ENCODE data around the gene NECTIN2.
A peak's percentile ranks its signal among the peaks of the same experiment; 100 is the strongest.

NECTIN2 gene

DNA sequence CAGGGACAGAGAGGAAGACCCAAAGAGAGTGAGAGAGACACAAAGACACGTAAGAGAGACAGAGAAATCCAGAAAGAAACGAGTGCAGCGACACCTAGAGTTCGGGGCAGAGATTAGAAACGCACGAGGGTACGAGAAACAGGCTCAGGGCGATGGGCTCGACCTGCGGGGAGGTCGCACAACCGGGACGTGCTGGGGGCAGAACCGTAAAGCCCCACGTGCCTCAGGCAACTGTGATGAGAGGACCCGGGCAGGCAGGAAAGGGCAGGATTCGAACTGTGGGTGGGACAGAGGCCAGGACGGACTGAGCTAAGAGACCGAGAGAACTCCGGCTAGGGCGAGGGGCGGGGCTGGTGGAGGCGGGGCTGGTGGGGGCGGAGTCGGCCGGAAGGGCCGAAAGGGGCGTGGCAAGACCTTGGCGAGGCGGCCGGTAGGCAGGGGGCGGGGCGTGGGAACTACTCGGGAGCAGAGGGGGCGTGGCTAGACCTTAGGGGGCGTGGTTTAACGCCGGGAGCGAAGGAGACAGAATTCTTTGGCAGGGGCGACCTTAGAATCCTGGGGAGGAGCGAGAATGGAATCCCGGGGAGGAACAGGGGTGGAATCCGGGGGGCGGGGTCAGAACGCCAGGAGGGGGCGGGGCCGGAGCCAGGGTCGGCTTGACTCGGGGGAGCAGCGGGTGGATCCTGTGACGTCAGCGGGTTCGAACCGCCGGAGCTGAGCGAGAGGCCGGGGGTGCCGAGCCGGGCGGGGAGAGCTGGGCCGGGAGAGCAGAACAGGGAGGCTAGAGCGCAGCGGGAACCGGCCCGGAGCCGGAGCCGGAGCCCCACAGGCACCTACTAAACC is at the start of gene NECTIN2:
NECTIN2 (plus strand) TSS at position 686 of the 843 bp plus-strand sequence. CDS start 229 bp downstream, outside the sequence.
- DNase-seq (ENCODE audit: low read depth in 1 of 2, low spot score in 1 of 2): peak; percentile 35 to 61

DNA sequence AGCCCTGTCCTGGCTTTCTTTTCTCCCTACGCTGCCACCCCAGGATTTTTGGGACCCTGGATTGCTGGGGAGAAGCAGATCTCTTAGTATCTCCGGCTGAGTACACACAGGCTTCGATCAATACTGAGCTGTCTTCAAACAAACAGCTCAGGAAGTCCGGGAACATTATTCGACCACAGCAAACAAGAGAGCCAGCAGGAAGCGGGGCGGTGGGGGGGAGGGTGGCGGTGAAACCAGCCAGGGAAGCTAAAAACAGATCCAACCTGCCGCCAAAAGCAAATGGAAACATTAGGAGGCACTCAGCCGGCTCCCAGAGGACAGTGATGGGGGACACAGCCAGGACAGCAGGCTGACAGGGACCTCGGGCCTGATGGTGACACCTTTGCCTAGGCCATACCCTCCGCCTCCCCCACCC is 49.4 kb upstream of the NECTIN2 start:
- peak in 1 of 2 donors; percentile 17 for DNase-seq (ENCODE audit: low read depth in 1 of 2, low spot score in 1 of 2)

DNA sequence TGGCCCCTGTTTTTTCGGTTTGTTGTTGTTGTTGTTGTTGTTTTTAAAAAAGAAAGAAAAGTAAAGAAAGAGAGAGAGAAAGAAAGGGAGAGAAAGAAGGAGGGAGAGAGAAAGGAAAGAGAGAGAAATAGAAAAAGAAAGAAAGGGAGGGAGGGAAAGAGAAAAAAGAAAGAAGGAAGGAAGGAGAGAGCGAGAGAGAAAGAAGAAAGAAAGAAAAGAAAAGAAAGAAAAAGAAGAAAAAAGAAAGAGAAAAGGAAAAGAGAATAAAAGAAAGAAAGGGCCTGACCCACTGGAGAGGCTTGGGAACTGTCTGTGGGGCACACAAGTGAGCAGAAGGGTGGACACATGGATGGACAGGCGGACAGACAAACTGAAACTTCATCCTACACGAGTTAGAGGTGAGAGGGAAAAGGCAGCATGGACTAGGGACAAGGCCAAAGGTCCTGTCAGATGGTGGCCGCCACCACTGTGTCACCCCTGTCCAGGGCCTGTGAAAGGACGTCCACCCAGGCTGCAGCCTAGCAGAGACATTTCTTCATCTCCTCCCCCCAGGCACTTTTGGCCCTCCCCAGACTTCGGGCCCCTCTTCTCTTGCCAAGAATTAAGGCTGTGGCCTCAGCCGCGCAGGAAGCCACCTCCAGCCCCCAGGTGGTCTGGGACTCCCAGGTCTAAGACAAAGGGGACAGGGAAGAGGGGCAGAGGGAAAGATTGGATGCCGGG is 46.3 kb upstream of the NECTIN2 start:
- DNase-seq (ENCODE audit: low read depth in 1 of 2, low spot score in 1 of 2): no peak

DNA sequence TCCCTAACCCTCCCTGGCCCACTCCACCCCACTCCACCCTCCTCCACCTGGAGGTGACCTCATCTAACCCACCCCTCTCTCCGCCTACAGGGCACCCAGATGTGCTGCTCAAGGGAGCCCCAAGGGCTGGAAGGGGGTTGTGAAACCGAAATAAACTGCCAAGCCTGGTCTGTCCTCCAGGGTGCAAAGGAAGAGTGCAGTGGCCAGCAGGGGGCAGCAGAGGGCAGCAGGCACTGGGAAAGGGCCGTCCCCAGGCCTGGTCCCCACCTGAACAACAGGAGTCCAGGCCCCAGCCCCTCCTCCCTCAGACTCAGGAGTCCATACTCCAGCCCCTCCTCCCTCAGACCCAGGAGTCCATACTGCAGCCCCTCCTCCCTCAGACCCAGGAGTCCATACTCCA is 45.6 kb upstream of the NECTIN2 start:
- peak; percentile 70 to 80 for DNase-seq (ENCODE audit: low read depth in 1 of 2, low spot score in 1 of 2)

DNA sequence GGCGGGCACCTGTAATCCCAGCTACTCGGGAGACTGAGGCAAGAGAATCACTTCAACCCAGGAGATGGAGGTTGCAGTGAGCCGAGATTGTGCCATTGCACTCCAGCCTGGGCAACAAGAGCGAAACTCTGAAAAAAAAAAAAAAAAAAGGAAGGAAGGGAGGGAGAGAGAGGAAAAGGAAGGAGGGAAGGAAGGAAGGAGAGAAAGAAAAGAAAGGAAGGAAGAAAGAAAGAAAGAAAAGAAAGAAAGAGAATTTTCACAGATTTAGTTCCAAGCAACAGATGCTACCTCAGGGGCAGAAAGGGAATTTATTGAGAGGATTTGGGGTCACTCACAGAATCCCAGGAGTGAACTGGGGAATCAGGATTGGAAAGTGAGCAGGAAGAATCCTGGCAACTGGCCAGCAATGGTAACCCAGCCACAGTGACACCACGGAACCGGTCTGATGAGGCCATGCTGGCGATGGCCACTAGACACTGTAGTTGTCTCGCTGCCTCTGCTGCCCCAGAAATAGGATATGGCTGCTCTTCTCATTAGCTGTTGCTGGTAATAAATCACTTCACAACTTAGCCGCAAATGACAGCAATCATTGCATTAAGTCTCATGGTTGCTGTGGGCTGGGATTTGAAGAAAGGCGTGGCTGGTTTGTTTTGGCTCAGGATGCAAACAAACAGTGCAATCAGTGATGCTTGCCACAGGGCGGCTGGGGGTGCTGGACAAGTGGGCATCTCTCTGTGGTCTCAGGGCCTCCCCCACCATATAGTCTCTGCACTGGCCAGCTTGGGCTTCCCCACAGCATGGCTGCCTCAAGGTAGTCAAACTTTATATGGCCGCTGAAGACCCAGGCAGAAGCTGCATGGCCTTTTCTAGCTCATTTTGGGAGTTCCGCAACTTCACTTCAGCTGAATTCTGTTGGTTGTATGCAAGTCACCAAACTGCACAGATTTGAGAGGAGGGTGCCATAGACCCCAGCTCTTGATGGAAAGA is 42.4 kb upstream of the NECTIN2 start:
- DNase-seq (ENCODE audit: low read depth in 1 of 2, low spot score in 1 of 2): no peak

DNA sequence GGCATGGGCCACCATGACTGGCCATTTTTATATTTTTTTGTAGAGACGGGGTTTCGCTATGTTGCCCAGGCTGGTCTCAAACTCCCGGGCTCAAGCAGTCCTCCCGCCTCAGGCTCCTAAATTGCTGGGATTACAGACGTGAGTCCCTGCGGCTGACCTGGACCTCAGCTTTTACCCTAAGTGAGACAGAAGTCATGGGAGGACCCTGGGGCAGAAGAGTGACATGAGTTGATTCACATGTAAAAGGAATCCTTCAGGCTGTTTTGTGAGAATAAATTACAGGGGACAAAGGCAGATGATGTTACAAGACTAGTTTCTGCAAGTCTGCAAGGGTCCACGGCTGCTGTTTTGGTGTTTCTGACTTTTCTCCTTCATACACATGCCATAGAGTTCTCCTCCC is 39.8 kb upstream of the NECTIN2 start:
- no peak for DNase-seq (ENCODE audit: low read depth in 1 of 2, low spot score in 1 of 2)

DNA sequence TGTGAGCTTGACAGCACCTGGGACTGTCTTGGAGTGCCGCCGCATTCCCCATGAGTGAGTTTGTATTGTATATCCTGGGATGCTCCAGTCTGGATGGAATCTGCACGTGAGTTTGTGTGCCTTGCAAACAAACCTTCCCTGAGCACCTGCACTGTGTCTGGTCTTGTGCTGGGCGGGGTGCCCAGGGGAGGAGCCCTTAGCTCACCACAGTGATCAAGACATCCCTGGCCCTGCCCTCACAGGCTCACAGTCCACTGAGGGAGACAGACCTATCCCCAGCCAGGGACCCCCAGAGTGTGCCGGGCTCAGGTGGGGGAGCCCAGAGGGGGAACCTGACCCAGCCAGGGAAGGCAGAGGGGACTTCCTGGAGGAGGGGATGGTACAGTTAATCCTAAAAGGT is 38.9 kb upstream of the NECTIN2 start:
- no peak for DNase-seq (ENCODE audit: low read depth in 1 of 2, low spot score in 1 of 2)

DNA sequence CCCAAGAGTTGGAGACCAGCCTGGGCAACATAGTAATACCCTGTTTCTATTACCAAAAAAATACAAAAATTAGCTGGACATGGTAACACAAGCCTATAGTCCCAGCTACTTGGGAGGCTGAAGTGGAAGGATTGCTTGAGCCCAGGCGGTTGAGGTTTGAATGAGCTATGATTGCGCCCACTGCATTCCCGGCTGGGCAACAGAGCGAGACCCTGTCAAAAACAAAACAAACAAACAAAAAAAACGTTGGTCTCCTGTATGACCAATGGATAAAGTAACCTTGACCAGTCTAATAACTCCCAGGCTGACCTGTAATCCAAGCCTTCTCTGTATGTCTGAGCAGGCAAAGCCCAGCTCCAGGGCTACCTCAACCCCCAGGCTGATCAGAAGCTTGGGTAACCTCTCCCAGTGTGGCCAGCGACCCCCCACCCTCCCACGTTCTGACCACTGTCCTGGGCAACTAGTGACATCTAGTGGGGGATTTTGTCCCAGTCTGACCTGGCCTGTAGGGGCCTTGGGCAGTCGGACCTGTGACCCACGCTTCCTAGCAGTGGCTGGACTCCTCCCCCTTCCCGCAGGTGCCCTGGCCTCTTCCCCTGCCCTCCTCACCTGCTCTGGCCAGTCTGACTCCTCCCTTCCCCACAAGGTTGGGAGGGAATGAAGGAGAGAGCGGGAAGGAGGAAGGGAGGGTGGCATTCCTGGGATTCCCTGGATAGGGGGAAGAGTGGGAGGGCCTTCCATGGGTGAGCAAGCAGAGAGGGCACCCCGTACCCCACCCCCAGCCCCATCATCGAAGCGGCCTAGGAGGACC is 38.2 kb upstream of the NECTIN2 start:
- no peak for DNase-seq (ENCODE audit: low read depth in 1 of 2, low spot score in 1 of 2)

DNA sequence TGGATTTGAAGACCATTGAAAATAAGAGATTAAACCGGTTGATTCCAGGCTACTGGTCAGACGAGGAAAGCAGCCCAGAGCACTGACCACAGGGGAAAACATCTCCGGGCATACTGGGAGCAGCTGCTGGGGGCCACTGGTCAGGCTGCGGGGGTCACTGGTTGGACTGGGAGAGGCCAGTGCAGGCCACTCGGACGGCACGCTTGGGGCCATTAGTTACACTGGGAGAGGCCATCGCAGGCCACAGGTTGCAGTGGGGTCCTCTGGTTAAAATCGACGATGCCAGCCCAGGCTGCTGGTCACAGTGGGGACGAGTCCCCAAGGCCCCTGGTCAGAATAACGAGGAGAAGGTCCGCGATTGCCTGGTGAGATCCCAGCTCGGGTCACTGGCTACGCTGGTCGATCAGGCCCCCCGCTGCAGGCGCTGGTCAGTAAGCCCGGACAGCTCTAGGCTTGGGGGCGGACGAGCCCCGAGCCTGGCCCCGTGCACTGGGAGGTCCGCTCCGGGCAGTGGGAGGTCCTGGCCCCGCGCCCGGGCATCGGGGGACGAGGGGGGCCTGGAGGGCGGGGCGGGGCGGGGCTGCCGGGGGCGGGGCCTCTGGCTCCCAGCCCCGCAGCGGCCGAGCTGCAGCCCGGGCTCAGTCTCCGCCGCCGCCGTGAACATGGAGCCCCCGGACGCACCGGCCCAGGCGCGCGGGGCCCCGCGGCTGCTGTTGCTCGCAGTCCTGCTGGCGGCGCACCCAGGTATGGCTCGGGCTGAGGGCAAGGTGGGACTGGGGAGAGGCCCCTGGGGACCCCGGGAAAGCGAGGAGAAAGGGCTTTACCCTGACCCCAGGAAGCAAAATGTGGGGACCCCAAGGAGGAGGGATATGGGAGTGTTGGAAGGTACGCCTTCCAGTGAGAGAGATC is 37.4 kb upstream of the NECTIN2 start, which contains the start of gene BCAM:
BCAM (plus strand) TSS at position 641 of the 909 bp plus-strand sequence; CDS start at position 663, 22 bp downstream.
- no peak for DNase-seq (ENCODE audit: low read depth in 1 of 2, low spot score in 1 of 2)

DNA sequence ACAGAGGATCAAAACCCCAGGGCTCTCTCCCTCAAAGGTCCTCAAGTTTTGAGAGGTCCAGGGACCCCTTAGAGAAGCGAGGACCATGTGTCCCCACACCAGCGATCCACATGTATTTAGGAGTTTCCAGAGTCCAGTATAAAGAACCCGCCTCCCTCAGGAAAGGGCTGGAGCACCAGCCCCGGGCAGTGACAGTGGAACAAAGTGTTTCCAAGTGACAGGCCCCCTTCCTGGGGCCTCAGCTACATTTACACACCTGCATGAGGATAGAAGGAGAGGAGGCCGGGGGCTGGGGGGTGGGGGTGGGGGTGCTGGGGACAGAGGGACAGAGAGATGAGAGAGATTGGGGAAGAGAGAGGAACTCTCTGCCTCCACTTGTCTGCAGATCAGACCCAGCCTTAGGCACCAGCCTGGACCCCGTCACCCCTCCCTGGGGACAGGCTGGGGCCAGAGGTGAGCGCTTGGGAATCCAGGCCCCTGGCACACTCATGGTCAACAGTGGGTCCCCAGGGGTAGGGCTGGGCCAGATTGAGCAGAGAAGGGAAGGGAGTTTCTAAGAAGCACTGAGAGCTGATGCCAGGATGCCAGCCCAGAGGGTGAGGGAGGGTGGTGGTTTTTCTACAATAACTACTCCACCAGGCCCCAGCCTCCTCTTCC is 36.4 kb upstream of the NECTIN2 start:
- DNase-seq (ENCODE audit: low read depth in 1 of 2, low spot score in 1 of 2): no peak

DNA sequence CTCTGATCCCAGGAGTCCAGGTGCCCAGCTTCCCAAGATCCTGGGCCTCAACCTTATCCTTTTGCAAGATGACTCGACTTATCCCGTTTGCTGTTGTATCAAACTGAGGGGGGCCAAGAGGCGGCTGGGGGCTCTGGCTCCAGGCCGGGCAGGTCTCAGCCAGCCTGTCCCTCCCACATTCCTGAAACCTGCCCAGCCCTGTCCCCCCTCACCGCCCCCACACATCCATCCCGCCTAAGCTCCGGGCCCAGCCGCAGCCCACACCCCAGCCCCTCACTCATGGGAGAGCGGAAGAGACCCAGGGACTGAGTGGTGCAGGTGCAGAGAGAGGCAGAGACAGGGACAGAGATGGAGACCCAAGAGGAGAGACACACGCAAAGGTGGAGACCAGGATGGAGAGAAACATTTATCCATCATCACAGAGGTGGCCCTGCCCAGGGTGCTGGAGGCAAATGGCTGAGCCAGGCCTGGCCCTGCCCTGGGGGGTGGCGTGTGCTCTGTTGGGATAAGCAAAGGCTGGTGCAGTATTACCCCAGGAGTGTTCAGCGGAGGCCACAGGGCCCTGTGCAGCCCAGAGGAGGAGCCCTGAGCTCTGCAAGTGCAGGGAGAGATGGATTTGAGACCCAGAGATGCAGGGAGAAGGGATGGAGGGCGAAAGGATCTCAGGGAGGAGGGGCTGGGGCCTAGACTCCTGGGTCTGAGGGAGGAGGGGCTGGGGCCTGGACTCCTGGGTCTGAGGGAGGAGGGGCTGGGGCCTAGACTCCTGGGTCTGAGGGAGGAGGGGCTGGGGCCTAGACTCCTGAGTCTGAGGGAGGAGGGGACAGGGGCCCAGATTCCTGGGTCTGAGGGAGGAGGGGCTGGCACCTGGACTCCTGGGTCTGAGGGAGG is 35.6 kb upstream of the NECTIN2 start:
- DNase-seq (ENCODE audit: low read depth in 1 of 2, low spot score in 1 of 2): no peak

DNA sequence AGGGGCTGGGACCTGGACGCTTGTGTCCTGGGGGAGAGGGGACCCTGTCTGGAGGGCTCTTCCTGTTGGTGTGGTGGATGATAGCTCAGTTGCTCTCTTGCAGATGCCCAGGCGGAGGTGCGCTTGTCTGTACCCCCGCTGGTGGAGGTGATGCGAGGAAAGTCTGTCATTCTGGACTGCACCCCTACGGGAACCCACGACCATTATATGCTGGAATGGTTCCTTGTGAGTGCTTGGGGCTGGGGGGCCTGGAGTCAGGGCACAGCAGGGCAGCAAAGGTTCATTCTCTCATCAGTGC is 35.0 kb upstream of the NECTIN2 start:
- DNase-seq (ENCODE audit: low read depth in 1 of 2, low spot score in 1 of 2): no peak

DNA sequence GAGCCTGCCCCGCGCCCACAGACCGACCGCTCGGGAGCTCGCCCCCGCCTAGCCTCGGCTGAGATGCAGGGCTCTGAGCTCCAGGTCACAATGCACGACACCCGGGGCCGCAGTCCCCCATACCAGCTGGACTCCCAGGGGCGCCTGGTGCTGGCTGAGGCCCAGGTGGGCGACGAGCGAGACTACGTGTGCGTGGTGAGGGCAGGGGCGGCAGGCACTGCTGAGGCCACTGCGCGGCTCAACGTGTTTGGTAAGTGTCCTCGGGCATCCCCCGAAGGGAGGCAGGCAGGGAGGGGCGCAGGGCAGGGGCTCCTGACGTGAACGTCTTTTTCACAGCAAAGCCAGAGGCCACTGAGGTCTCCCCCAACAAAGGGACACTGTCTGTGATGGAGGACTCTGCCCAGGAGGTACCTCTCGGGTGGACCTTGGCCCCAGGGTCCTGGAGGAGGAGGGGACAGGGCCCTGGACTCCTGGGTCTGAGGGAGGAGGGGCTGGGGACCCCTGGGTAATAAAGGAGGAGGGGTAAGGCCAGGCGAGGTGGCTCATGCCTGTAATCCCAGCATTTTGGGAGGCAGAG is 33.9 kb upstream of the NECTIN2 start:
- no peak for DNase-seq (ENCODE audit: low read depth in 1 of 2, low spot score in 1 of 2)

DNA sequence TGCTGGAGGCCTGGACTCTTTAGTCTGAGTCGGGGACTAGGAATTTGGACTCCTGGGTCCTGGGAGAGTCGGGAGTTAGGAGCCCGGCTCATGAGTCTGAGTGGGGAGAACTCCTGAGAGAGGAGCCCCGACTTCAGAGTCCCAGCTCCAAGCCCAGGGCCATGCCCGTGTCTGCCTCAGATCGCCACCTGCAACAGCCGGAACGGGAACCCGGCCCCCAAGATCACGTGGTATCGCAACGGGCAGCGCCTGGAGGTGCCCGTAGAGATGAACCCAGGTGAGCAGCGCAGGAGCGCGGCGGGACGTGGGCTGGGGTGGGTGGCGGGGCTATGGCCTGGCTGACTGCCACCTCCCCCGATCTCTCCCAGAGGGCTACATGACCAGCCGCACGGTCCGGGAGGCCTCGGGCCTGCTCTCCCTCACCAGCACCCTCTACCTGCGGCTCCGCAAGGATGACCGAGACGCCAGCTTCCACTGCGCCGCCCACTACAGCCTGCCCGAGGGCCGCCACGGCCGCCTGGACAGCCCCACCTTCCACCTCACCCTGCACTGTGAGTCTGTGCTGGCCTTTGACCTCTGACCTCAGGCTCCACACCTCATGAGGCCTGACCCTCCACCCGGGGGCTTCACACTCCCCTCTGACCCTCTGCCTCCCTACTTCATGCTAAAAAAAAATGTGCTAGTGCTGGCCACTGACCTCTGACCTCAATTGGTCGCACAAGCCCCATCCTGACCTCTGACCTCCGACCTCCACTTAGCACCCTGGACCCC is 32.8 kb upstream of the NECTIN2 start:
- DNase-seq (ENCODE audit: low read depth in 1 of 2, low spot score in 1 of 2): no peak

DNA sequence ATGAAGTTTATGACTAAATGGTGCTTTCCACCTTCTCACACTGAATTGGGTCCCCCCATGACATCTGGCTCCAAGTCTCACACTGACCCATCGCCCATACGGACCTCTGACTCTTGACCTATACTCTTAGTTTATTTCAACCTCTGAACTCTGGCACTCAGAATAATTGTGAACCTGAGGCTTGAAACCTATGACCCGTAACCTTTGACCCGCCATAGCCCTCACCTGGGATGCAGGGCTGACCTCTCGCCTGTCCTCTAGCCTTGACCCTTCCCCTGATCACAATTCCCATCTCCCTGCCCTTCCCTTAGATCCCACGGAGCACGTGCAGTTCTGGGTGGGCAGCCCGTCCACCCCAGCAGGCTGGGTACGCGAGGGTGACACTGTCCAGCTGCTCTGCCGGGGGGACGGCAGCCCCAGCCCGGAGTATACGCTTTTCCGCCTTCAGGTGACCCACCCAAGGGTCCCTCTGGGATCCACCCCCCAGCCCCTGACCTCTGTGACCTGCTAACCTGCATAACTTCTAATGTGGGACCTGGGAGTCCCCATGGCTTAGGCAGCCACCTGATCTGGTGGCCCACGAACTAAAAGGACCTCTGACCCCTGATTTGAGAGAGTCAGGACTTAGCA is 32.1 kb upstream of the NECTIN2 start:
- no peak for DNase-seq (ENCODE audit: low read depth in 1 of 2, low spot score in 1 of 2)

DNA sequence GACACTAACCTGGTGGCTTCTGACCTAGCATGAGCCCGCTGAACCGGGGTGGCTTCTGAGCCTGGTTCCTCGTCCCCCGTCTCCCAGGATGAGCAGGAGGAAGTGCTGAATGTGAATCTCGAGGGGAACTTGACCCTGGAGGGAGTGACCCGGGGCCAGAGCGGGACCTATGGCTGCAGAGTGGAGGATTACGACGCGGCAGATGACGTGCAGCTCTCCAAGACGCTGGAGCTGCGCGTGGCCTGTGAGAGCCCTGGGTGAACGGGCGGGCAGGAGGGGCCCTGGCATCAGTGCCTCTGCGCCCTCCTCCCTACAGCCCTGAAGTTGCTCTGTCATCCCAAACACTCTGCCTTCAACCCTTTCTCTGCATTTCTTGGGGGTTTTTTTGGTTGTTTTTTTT is 31.6 kb upstream of the NECTIN2 start:
- DNase-seq (ENCODE audit: low read depth in 1 of 2, low spot score in 1 of 2): no peak
